ENCODE results near the gene IL7R.
"Not testable (repeated sequence)": the region's sequence is repeated elsewhere in the genome, so short reads cannot be mapped to it uniquely, and the experiment has no call there.

The IL7R gene

DNA sequence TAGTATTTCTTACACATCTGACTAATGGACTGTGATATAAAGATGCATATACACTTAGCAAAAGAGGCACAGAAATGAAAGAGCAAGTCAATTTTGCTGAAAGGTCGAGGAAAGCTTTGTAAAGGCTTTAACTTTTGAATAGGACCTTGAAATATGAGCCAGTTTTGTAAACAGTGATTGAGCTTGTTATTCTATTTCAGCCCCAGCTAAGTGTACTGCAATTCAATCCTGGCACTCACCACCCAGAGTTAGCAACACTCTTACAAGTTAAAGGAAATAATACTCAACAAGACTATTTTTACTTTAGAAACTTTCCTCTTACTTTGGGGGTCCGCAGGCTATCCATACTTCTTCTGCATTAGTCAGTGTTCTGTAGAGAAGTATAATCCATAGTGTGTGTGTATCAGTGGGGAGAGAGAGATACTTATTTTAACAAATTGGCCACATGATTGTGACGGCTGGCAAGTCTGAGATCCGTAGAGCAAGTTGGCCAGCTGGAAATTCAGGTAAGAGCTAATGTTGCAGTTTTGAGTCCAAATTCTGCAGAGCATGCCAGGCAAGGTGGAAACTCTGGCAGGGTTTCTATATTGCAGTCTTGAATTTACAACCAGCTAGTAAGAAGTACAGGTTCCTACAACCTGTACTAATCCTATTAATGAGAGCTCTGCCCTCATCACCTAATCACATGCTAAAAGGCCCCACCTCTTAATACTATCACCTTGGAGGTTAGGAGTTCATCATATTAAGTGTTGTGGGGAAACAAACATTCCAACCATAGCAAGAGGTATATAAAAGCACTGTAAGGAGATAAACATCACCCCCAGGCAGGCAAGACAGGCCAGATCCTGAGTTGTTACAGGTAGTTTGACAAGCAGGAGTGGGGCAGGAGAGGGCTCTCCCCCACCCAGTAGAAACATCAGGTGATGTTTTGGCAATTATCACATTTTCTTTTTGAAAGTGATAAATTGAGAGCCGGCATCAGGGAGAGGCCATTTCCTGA is 33.6 kb downstream of the IL7R start:
- no peak overlapping the region for H3K4me3 ChIP-seq (ENCODE audit: low read depth, low read length)
- TF ChIP-seq, protein P1, sequence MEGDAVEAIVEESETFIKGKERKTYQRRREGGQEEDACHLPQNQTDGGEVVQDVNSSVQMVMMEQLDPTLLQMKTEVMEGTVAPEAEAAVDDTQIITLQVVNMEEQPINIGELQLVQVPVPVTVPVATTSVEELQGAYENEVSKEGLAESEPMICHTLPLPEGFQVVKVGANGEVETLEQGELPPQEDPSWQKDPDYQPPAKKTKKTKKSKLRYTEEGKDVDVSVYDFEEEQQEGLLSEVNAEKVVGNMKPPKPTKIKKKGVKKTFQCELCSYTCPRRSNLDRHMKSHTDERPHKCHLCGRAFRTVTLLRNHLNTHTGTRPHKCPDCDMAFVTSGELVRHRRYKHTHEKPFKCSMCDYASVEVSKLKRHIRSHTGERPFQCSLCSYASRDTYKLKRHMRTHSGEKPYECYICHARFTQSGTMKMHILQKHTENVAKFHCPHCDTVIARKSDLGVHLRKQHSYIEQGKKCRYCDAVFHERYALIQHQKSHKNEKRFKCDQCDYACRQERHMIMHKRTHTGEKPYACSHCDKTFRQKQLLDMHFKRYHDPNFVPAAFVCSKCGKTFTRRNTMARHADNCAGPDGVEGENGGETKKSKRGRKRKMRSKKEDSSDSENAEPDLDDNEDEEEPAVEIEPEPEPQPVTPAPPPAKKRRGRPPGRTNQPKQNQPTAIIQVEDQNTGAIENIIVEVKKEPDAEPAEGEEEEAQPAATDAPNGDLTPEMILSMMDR (IDR thresholded peaks at IDR 0.05; ENCODE audit: borderline replicate concordance, insufficient read depth, low read depth, low read length) = no peak

DNA sequence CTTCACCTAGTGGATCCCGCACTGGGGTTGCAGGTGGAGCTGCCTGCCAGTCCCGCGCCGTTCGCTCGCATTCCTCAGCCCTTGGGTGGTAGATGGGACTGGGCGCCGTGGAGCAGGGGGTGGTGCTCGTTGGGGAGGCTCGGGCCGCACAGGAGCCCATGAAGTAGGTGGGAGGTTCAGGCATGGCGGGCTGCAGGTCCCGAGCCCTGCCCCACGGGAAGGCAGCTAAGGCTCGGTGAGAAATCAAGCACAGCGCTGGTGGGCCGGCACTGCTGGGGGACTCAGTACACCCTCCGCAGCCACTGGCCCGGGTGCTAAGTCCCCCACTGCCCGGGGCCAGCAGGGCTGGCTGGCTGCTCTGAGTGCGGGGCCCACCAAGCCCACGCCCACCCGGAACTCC is 36.1 kb downstream of the IL7R start:
- not testable (repeated sequence) for H3K4me3 ChIP-seq (ENCODE audit: low read depth, low read length)

DNA sequence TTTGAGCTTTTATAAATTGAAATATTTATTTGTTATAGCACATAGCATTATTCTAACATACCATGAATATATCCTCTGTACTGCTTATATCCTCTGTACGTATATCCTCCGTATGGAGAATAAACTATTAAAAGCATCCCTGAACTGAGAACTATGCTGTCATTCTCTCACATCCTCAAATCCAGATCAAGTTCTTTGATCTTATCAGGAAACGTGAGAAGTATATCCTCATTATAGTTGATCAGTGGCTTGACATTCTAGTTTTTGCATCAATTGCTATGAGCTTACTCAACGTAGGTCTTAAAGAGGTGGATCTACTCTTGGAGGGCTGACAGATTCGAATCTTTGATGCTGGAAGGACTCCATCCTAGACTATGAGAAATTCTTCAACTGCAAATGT is 37.4 kb downstream of the IL7R start:
- H3K4me3 ChIP-seq (ENCODE audit: low read depth, low read length) = no peak overlapping the region
- TF ChIP-seq, protein P1 (IDR thresholded peaks at IDR 0.05; ENCODE audit: borderline replicate concordance, insufficient read depth, low read depth, low read length) = no peak

DNA sequence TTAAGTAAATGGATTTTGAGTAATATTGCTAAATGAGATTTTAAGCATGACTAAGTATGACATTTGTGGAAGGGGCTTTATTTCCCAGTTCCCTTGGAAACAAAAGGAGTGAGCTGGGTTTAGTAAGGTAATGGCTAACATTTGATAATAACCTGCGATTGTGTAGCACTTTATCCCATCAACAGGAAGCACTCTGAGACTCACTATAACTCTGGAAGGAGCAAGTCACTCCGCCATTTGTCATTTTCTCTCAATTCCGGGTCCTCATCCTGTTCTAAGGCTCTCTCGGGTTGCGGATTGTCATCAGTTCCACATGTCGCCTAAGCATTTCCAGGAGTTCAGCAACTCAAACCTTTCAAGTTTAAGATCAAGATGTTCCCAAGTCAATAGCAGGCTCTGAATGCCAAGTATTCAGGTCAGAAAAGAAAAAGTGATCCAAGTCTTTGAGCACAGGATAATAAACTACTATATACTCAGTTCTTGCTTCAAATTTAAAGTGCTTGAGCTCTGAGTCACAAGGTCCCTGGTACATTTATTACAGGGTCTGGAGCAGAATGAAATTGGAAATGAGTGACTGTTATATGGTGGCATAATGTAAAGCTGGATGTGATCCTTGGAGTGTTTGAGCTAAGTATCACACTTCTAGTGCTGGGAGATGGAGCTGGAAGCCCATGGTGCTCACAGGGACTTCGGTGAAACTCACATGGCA is 42.4 kb downstream of the IL7R start:
- TF ChIP-seq, protein P1 (IDR thresholded peaks at IDR 0.05; ENCODE audit: borderline replicate concordance, insufficient read depth, low read depth, low read length) = no peak
- H3K4me3 ChIP-seq (ENCODE audit: low read depth, low read length) = no peak overlapping the region

DNA sequence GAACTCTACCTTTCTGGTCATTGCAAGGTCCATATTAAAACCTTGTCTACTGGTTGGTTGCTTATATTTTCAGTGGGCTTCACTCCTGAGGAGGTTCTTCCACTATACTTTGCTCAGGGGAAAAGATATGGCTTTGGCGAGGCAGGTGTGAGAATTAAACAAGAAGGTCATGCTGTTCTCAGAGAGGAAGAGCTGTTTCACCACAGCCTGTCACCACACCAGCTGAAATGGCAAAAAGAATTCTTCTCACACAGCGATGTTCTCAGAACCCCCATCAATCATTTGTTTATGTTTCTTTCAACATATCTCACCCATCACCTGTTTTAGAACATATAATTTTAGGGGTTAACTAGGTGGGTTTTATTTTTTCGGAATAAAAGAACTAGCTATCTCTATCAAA is 43.1 kb downstream of the IL7R start:
- H3K4me3 ChIP-seq (ENCODE audit: low read depth, low read length) = no peak overlapping the region

DNA sequence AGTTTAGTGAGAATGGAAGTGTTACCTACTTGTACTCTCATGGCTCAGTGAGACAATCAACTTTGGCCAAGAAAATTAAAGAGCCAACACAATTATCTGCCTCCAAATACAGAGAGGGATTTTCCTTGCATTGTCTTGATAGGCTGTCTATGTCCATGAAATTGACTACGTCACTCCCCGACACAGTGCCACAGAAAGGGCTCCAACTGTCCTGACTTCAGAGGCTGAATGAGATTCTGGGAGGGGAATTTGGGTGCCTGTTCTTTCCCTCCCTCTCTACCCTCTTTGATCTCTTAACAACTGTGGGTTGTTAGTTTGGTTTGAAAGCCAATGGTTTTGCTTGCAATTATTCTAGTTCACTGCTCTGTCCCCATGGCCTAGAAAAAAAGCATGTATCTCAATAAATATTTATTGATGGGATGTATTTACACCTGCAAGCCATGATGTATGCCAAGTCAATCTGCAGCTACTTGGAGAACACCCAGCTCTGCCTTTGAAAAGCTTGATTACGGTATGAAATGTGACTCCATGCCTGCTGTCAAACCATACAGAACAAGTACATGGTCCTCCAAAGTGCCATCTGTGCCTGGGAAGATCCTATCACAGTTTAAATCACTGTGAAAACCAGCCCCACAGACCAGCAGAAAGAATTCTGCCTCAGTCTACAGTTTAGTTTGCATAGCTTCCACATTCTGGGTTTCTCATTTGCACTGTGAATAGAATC is 44.4 kb downstream of the IL7R start:
- H3K4me3 ChIP-seq (ENCODE audit: low read depth, low read length) = no peak overlapping the region

More for the DNA sequence above, 43.1 kb downstream of the IL7R start:
- TF ChIP-seq, protein P1 (IDR thresholded peaks at IDR 0.05; ENCODE audit: borderline replicate concordance, insufficient read depth, low read depth, low read length) = no peak

More for the DNA sequence above, 44.4 kb downstream of the IL7R start:
- TF ChIP-seq, protein P1 (IDR thresholded peaks at IDR 0.05; ENCODE audit: borderline replicate concordance, insufficient read depth, low read depth, low read length) = no peak
